Measurements from ENCODE around the gene NTSR1.

Gene NTSR1

GRCh38 chr20:62772619-62772989 is 64.0 kb downstream of the NTSR1 start:
- DNase-seq: no peak

GRCh38 chr20:62772990-62773844 is 64.6 kb downstream of the NTSR1 start:
- DNase-seq: no peak

GRCh38 chr20:62773845-62774714 is 65.4 kb downstream of the NTSR1 start:
- DNase-seq: no peak

GRCh38 chr20:62774762-62775161 is 66.1 kb downstream of the NTSR1 start:
- DNase-seq: no peak

GRCh38 chr20:62775206-62775605 is 66.6 kb downstream of the NTSR1 start:
- no peak for DNase-seq

- DNase-seq: no peak
Measured at GRCh38 chr20:62776035-62776691, 67.5 kb downstream of the NTSR1 start.

- DNase-seq: peak in 3 of 5 experiments; percentile 16 to 90 (median 28)
Measured at GRCh38 chr20:62776692-62777527, 68.3 kb downstream of the NTSR1 start.

GRCh38 chr20:62777528-62777830 is 68.8 kb downstream of the NTSR1 start:
- no peak for DNase-seq

GRCh38 chr20:62778058-62778457 is 69.4 kb downstream of the NTSR1 start:
- no peak for DNase-seq

GRCh38 chr20:62778601-62779416 is 70.2 kb downstream of the NTSR1 start:
- no peak for DNase-seq

- DNase-seq: no peak
Measured at GRCh38 chr20:62779417-62779685, 70.7 kb downstream of the NTSR1 start.

- no peak for DNase-seq
Measured at GRCh38 chr20:62780204-62780603, 71.6 kb downstream of the NTSR1 start.

GRCh38 chr20:62780696-62781095 is 72.1 kb downstream of the NTSR1 start:
- DNase-seq: no peak

GRCh38 chr20:62782149-62782892 is 73.7 kb downstream of the NTSR1 start:
- DNase-seq: no peak

- no peak for DNase-seq
Measured at GRCh38 chr20:62782893-62783278, 74.2 kb downstream of the NTSR1 start.

- DNase-seq: no peak
Measured at GRCh38 chr20:62784497-62784896, 75.9 kb downstream of the NTSR1 start.

GRCh38 chr20:62785393-62785792 is 76.8 kb downstream of the NTSR1 start:
- DNase-seq: no peak

GRCh38 chr20:62786157-62786556 is 77.5 kb downstream of the NTSR1 start:
- DNase-seq: no peak

- DNase-seq: no peak
Measured at GRCh38 chr20:62787321-62787720, 78.7 kb downstream of the NTSR1 start.

GRCh38 chr20:62787866-62788265 is 79.2 kb downstream of the NTSR1 start:
- no peak for DNase-seq

GRCh38 chr20:62788607-62789006 is 80.0 kb downstream of the NTSR1 start:
- no peak for DNase-seq

Data from T-helper 2 cell (primary cell).